Common myeloid progenitor, CD34-positive (primary cell): Measurements from ENCODE around the gene PIK3CG.
A peak's percentile ranks its signal among the peaks of the same experiment; 100 is the strongest.
"Not testable (repeated sequence)": the region's sequence is repeated elsewhere in the genome, so short reads cannot be mapped to it uniquely, and the experiment has no call there.

Experiments used
- CTCF ChIA-PET: fragments of 350-600 bp; sonication (Branson Sonifier 250); formaldehyde crosslinking; loops from one replicate; lab custom pipeline; 2021; ENCODE audit warnings: antibody characterized with exemption; lab: Charles Lee
- POLR2A ChIA-PET: fragments of 350-600 bp; sonication (Branson Sonifier 250); formaldehyde crosslinking; loops from one replicate; lab custom pipeline; 2021; ENCODE audit warnings: antibody characterized with exemption; lab: Charles Lee
- DNase-seq, 3 donors: peaks; one replicate each; pipeline versions ENCODE4 v3.0.0 to v3.0.0-alpha.2; 2013
- H3K27ac ChIP-seq, 2 experiments: 1 replicate in 1 of 2; 2 replicates in 1 of 2; pipeline ENCODE4 v1.7.0; 2013; ENCODE audit warnings: inconsistent platforms in 2 of 2, low read length in 2 of 2, mild to moderate bottlenecking in 2 of 2, low read depth in 1 of 2, moderate library complexity in 1 of 2; ENCODE audit not compliant: severe bottlenecking in 2 of 2, insufficient read depth in 1 of 2, poor library complexity in 1 of 2
- H3K27me3 ChIP-seq, 5 experiments: replicated peaks in 2 of 5; 1 replicate in 3 of 5; 2 replicates in 2 of 5; pipeline versions ENCODE4 v1.6.1 to v1.7.0; 2013; ENCODE audit warnings: low read length in 4 of 5, mild to moderate bottlenecking in 2 of 5, moderate library complexity in 2 of 5, inconsistent platforms in 1 of 5; ENCODE audit not compliant: insufficient read depth in 5 of 5, control insufficient read depth in 4 of 5
- H3K36me3 ChIP-seq, 4 experiments: 1 replicate in 2 of 4; 2 replicates in 2 of 4; pipeline versions ENCODE4 v1.6.1 to v1.7.0; 2013; ENCODE audit warnings: low read length in 3 of 4, control low read depth in 1 of 4, mild to moderate bottlenecking in 1 of 4; ENCODE audit not compliant: control insufficient read depth in 4 of 4, insufficient read depth in 4 of 4
- H3K4me1 ChIP-seq, 4 experiments: 1 replicate in 3 of 4; 2 replicates in 1 of 4; pipeline versions ENCODE4 v1.6.1 to v1.7.1; 2013; ENCODE audit warnings: low read length in 3 of 4, mild to moderate bottlenecking in 3 of 4, control low read depth in 1 of 4, inconsistent platforms in 1 of 4, moderate library complexity in 1 of 4; ENCODE audit not compliant: control insufficient read depth in 4 of 4, insufficient read depth in 4 of 4; ENCODE audit errors: control extremely low read depth in 1 of 4
- H3K4me3 ChIP-seq, 7 experiments: 1 replicate in 4 of 7; 2 replicates in 3 of 7; pipeline versions ENCODE4 v1.5.1 to v1.7.0; 2013; ENCODE audit warnings: mild to moderate bottlenecking in 7 of 7, low read length in 6 of 7, moderate library complexity in 6 of 7, inconsistent platforms in 2 of 7, low read depth in 2 of 7, control low read depth in 1 of 7; ENCODE audit not compliant: insufficient read depth in 4 of 7, control insufficient read depth in 1 of 7; ENCODE audit errors: extremely low read depth in 1 of 7
- H3K9me3 ChIP-seq, 5 experiments: 1 replicate in 4 of 5; 2 replicates in 1 of 5; pipeline versions ENCODE4 v1.6.1 to v1.7.1; 2013; ENCODE audit warnings: low read length in 4 of 5, mild to moderate bottlenecking in 2 of 5, inconsistent platforms in 1 of 5, low read depth in 1 of 5, moderate library complexity in 1 of 5; ENCODE audit not compliant: control insufficient read depth in 4 of 5, insufficient read depth in 2 of 5; ENCODE audit errors: control extremely low read depth in 1 of 5
- WGBS: methylation state at CpG from one replicate; pipeline ENCODE4 v1.1.5; 2013; ENCODE audit not compliant: insufficient coverage; 5-methylcytosine and 5-hydroxymethylcytosine counted together

Gene PIK3CG

GRCh38 chr7:106944035-106944665, 79.1 kb downstream of the PIK3CG start:
- CTCF ChIA-PET = interaction anchor here (0.9 to 10.7 kb wide), 4 partner anchors 16 to 206 kb away, joined by 3 to 205 read pairs (median 18); no protein-coding TSS in a partner anchor
- Histone ChIP-seq H3K4me1 (no peaks in the 10 kb centered on the region), H3K36me3 (no peaks in the 10 kb centered on the region), H3K4me3 (no peak overlapping the region), H3K27ac (no peak overlapping the region), H3K9me3 (no peaks in the 10 kb centered on the region), H3K27me3 (no peaks in the 10 kb centered on the region)
- no peak for DNase-seq
- POLR2A ChIA-PET = no interaction called here
- WGBS = 97% methylated on average over 4 of the region's 9 CpGs

GRCh38 chr7:106947244-106947728, 82.2 kb downstream of the PIK3CG start:
- Histone ChIP-seq H3K4me3 (no peak overlapping the region), H3K36me3 (no peaks in the 10 kb centered on the region), H3K4me1 (no peaks in the 10 kb centered on the region), H3K27me3 (no peaks in the 10 kb centered on the region), H3K27ac (no peak overlapping the region), H3K9me3 (no peaks in the 10 kb centered on the region)
- POLR2A ChIA-PET = no interaction called here
- CTCF ChIA-PET = interaction anchor here (0.7 to 10.7 kb wide), 28 partner anchors 9 to 227 kb away, joined by 3 to 205 read pairs (median 4); no protein-coding TSS in a partner anchor
- WGBS = no CpG with 5 or more reads among the region's 1 CpG
- peak; percentile 81 to 90 (median 84) for DNase-seq

- Histone ChIP-seq H3K4me3 (no peak overlapping the region), H3K4me1 (peaks cover 0 to 5% (median 2%) of the 10 kb centered on the region in 4 experiments), H3K27me3 (no peaks in the 10 kb centered on the region), H3K27ac (no peak overlapping the region), H3K36me3 (no peaks in the 10 kb centered on the region), H3K9me3 (peaks cover 0 to 3% (median 0%) of the 10 kb centered on the region in 5 experiments)
- no peak for DNase-seq
- POLR2A ChIA-PET = no interaction called here
- CTCF ChIA-PET = interaction anchor here (0.6 to 10.7 kb wide), 3 partner anchors 11 to 198 kb away, joined by 3 to 205 read pairs (median 4); no protein-coding TSS in a partner anchor
- WGBS = 93% methylated on average over 6 of the region's 7 CpGs
Measured at GRCh38 chr7:106952001-106952657, 87.0 kb downstream of the PIK3CG start.

GRCh38 chr7:106952658-106953231, 87.7 kb downstream of the PIK3CG start:
- ChIA-PET POLR2A (no interaction called here), CTCF (interaction anchor here (0.6 to 1.5 kb wide), 2 partner anchors 10 to 54 kb away, joined by 3 to 4 read pairs; no protein-coding TSS in a partner anchor)
- peaks cover 0 to 5% (median 2%) of the 10 kb centered on the region in 4 experiments for H3K4me1 ChIP-seq
- no peak for DNase-seq
- H3K27ac ChIP-seq = no peak overlapping the region
- H3K4me3 ChIP-seq = no peak overlapping the region
- H3K27me3 ChIP-seq = no peaks in the 10 kb centered on the region
- peaks cover 0 to 3% (median 0%) of the 10 kb centered on the region in 5 experiments for H3K9me3 ChIP-seq
- H3K36me3 ChIP-seq = no peaks in the 10 kb centered on the region
- 10% methylated on average over 4 of the region's 5 CpGs for WGBS

- DNase-seq = no peak
- 100% methylated on average over 2 of the region's 2 CpGs for WGBS
- Histone ChIP-seq H3K27ac (no peak overlapping the region), H3K27me3 (no peaks in the 10 kb centered on the region), H3K4me1 (peaks cover 0 to 5% (median 2%) of the 10 kb centered on the region in 4 experiments), H3K4me3 (no peak overlapping the region), H3K36me3 (no peaks in the 10 kb centered on the region), H3K9me3 (peaks cover 0 to 3% (median 0%) of the 10 kb centered on the region in 5 experiments)
- ChIA-PET POLR2A (interaction anchor here (0.6 kb wide), 1 partner anchor 1186 kb away, joined by 3 read pairs; no protein-coding TSS in a partner anchor), CTCF (interaction anchor here (1.1 to 1.5 kb wide), 2 partner anchors 24 to 28 kb away, joined by 3 read pairs; no protein-coding TSS in a partner anchor)
Measured at GRCh38 chr7:106954840-106955239, 89.8 kb downstream of the PIK3CG start.

GRCh38 chr7:106955857-106956256, 90.8 kb downstream of the PIK3CG start:
- H3K27ac ChIP-seq, H3K4me3 ChIP-seq, H3K4me1 ChIP-seq, H3K36me3 ChIP-seq, H3K9me3 ChIP-seq, H3K27me3 ChIP-seq, DNase-seq, POLR2A ChIA-PET: not testable (repeated sequence)
- WGBS = no CpG with 5 or more reads among the region's 1 CpG
- CTCF ChIA-PET = interaction anchor here (0.6 to 1.5 kb wide), 3 partner anchors 23 to 597 kb away, joined by 3 to 4 read pairs (median 3); no protein-coding TSS in a partner anchor
